NCI-H748 (cell line): ENCODE results near the gene SMYD5.
"Not testable (repeated sequence)": the region's sequence is repeated elsewhere in the genome, so short reads cannot be mapped to it uniquely, and the experiment has no call there.

ENCODE experiments used
- DNase-seq: peaks from one replicate; lab custom pipeline; 2025; ENCODE audit not compliant: unreplicated experiment; lab: John Stamatoyannopoulos, UW

The SMYD5 gene

DNA sequence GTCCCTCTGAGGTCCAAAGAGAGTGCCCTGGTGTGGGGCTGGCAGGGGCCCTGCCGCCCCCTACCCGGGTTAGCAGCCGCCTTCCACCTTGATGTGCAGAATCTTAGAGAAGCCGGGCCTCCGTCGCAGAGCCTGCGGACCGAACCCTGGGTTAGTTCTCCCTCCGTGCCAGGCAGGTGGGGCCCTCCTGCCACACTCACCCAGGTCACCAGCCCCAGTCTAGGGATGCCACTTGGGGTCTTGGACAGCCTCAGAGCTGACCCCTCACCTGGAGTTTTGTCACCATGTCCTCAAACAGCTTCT lies 44.8 kb downstream of the SMYD5 start:
- DNase-seq = no peak

DNA sequence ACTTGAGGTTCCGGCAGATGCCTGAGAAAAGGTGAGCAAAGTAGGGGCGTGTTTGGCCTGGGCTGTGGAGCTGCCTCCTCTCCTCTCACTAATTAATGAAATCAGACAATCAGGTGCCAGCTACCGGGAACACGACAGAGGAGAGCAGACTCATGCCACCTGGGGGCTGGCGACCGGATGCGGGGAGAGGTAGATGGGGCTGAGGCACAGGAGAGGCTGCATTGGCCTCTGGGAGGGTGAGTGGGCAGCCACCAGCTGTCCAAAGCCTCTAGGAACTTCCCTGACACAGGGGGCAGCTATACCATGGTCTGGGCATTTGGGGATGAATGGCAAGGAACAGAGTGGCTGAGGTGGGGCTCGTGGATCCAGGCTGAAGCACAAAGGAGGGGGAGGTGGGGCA lies 45.2 kb downstream of the SMYD5 start:
- DNase-seq = no peak

DNA sequence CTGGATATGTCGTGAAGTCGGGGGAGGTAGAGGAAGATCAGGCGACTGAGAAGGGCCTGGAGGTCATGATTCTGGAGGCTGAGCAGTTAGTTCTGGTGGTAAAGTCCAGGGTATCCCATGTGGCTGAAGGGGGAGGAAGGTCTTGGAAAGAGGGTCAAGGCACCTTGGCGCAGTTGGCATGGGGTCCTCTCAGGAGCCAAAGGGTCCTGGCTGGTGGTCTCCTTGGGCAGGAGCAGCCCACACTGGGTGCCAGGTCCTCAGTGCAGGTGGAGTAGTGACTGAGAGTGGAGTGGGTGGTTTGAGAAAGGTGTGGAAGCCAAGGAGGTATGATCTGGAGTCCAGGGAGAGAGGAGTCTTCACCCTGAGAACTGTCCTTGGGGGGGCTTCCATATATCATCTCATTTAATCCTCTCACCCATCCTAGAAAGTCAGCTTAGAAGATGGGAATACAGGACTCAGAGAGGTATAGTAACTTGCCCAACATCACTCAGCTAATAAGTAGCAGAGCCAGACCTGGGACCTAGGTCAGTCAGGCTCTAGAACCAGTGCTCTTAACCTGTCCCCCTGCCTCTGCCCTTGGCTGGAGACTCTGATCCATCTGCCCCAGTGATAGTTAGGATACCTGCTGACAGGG lies 45.8 kb downstream of the SMYD5 start:
- DNase-seq = no peak

DNA sequence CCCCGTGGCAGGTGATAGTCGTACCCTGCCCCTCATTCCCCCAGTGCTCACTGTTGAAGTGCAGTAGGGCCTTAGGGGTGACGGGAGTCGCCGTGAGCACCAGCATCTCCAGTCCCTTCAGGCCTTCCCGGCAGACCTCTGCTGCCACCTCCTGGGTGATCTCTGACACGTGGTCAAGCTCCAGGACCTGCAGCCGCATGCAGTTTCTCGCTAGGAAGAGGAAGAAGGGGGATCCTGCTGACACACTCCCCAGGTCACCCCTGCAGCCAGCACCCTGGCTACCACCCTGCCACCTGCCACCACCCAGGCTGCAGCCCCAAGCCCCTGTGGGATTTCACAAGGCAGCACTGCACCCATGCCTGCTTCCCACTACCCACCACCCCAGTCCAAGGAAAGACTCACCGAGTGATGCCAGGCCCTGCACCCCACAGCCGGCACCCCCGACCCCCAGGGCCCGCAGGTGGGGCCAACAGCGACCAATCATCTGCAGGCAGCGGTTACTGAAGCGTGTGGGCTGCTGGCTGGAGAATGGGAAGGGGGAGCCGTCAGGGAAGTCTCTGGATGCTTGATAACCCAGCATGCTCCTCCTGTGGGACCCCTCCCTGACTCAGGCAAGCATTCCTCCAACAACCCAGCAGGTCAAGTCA lies 46.4 kb downstream of the SMYD5 start:
- no peak for DNase-seq

DNA sequence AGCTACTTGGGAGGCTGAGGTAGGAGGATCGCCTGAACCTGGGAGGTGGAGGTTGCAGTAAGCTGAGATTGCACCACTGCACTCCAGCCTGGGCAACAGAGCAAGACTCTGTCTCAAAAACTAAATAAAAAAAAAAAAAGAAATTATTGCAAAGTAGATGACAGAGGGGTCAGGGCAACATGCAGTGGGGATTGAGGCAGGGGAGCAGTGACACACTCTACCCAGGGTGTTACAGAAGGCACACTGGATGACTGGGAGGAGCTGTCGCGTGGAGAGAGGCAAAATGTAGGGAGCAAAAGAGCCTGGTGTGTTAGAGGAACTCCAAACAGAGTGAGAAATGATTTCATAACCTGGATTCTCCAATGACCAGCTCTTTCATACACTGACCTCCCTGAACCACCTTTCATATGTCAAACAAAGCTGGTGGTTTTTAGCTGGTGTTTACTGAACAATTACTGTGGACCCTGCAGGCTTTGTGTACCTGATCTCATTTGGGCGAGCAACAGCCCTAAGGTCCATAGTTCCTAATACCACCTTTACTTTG lies 48.1 kb downstream of the SMYD5 start:
- no peak for DNase-seq

DNA sequence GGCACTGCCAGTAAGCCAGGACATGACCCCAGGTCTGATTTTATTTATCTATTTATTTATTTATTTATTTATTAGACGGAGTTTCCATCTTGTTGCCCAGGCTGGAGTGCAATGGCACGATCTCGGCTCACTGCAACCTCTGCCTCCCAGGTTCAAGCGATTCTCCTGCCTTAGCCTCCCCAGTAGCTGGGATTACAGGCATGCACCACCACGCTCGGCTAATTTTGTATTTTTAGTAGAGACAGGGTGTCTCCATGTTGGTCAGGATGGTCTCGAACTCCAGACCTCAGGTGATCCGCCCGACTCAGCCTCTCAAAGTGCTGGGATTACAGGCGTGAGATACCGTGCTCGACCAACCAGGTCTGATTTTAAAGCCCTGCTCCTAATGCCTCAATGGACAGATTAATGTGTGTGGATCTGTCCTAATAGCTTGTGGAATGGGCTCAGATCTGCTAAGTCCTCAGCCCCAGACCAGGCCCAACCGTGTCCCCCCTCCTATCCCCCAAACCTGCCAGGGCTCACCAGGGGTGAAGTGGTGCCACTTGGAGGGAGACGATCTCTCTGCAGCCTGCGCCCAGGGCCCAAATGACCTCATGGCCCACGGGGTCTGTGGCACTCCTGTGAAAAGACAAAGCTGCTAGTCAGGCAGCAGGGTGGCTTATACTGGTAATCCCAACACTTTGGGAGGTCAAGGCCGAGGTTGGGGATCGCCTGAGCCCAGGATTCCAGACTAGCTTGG lies 48.8 kb downstream of the SMYD5 start:
- DNase-seq = not testable (repeated sequence)

DNA sequence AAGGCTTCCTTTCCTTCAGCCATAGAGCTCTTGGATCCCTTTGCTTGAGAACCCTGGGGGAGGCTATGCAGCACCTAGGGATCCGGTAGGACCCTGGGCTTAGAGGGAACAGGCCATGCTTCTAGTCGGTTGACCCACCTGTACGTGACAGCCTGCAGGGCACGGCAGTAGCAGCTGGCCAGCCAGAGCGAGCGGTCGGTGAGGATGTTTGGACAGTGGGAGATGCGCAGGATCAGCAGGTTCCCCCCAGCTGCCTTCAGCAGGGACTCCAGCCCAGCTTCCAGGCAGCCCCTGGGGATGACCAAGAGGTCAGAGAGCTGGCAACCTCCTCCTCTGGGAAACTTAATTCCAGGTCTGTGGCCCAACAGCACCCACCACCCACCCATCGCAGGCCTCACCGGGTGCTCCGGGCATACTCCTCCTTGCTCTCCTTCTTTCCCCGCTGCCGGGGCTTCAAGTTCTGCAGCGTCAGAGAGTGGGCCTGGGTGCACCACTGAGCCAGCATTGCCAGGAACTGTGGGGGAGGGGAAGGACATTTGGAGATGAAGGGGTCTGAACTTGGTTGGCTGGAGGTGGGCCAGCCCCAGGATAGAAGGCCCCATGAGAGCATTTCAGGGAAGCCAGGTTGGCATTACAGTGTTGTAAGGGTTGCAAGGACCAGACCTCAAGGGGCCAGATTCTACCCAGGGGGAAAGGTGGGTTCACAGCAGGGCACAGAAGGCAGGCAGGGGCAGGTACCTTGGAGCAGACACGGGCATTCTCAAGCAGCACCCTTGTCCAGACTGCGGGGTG lies 49.7 kb downstream of the SMYD5 start:
- DNase-seq = no peak

DNA sequence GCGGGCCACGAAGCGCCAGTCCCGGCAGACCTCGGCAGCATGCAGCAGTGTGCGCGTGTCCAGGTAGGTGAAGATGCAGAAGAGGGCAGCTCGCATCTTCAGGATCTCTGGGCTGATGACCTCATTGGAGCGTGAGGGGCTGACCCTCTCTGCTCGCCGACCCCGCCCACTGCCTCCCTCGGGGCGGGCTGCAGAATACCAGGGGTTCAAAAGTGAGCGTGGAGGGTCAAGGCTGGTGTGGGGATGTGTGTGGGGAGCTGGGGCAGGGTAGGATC lies 50.2 kb downstream of the SMYD5 start:
- DNase-seq = no peak

DNA sequence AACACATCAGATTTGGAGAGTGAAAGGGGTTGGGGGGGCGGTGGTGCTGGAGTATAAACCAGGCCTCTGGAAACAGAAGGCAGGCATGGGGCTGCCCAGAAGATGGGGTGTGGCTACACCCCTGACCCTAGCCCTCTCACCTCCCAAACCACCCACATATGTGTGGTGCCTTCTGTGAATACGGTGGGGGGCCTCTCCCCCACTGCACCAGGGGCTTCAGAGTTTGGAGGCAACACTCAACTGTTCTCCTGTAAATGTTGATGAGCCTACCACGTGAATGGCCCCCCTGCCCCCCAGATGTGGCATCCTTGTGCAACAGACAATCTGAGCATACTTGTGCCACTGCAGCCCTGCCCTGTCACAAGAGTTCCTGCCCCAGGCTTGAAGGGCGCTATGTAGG lies 50.7 kb downstream of the SMYD5 start:
- DNase-seq = no peak

DNA sequence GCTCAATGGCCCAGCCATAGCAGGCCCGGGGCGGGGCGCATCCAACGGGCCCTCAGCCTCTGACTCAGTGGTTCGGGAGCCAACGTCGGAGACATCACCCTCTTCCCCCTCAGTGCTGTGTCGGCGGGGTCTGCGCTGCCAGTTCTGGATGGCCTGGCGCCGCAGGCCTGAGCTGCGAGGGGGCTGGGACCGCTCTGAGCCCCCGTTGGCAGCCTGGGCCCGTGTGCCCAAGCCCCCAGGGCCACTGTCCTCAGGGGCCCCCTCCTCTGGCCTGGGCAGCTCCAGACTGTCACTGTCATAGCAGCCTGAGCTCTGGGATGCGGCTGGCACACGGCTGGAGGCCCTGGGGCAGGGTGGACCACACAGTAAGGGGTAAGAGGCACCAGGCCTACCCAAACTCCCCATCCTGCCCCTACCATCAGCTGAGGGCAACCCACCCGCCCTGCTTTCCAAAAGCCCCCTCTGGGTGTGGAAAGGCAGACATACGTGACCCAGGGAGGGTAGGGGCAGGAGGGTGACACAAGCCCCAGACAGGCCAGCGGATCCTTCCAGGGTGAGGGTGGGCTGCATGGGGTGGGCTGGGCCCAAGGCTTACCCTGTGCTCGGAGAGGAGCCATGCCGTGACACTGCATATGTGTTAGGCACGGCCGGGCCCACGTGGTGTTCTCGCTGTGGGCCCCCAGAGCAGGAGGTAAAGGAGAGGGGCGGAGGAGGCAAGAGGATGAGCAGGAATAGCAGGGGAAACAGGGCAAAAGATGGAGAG lies 51.4 kb downstream of the SMYD5 start:
- no peak for DNase-seq

DNA sequence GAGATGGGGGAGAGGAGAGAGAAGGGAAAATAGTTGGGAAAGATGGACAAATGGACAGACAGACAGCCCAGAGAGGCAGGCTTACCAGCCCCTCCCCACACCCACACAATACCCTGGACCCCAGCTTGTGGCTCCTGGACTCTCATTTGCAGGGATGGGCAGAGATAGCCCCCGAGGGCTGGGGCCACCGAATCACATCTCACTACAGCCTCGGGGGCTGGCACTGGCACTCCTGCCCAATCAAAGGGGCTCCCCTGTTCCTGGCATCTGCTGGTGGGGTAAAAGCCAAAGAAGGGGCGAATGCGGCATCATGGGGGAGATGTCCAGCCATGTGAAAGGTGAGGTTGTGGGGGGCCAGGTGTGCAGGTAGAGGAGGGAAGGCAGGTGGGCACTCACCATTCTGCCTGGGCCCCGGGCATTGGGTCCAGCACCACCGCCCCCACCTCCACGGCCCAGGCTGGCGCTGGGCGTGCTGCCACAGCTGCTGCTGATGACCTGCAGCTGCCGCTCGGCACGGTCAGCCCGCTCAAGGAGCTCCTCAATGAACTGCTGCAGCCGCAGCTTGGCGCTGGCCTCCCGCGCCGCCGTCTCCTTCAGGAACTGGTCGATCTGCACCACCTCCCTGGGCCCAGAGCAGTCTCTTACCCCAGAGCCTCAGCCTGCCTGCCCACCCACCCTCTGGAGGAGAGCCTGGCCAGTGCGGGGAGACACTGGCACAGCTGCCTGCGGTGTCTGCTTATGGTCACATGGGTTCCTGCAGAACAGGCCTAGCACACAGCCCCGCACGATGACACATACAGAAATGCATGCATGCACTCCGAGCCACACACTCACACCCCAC lies 52.2 kb downstream of the SMYD5 start:
- DNase-seq = no peak

DNA sequence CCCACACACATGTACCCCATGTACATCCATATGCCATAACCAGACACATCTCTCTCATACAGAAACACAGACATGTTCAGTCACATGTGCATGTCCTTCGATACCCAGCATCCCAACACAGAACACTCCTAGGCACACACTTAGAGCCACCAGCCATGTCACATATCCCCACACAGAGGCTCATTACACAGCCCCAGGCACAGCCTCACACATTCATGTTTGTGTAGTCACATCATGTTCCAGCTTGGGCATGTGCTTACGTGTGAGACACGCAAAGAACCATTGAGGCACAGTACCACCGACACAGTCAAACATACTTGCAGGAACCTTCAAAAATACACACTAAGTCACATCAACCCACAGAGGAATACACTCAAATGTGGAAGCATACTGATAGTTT lies 53.0 kb downstream of the SMYD5 start:
- DNase-seq = no peak

DNA sequence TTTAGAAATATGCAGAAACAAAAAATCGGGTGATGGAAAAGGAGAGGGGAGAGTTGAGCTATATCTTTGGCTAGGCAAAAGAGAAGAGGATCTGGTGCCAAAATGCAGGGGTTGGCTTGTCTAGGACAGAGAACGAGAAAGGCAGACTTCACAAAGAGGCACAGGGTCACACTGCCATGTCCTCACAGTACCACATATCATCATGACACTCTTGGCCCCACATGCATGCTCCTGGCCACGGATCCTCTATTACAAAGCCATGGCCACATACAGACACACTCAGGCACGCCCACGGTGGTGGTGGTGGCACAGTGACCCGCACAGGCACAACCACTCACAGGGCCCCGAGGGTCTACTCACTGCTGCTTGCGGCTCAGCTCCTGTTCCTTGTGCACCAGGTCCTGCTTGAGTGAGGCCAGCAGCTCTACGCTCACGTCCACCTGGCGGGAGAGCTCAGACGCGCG lies 54.4 kb downstream of the SMYD5 start:
- DNase-seq = no peak

DNA sequence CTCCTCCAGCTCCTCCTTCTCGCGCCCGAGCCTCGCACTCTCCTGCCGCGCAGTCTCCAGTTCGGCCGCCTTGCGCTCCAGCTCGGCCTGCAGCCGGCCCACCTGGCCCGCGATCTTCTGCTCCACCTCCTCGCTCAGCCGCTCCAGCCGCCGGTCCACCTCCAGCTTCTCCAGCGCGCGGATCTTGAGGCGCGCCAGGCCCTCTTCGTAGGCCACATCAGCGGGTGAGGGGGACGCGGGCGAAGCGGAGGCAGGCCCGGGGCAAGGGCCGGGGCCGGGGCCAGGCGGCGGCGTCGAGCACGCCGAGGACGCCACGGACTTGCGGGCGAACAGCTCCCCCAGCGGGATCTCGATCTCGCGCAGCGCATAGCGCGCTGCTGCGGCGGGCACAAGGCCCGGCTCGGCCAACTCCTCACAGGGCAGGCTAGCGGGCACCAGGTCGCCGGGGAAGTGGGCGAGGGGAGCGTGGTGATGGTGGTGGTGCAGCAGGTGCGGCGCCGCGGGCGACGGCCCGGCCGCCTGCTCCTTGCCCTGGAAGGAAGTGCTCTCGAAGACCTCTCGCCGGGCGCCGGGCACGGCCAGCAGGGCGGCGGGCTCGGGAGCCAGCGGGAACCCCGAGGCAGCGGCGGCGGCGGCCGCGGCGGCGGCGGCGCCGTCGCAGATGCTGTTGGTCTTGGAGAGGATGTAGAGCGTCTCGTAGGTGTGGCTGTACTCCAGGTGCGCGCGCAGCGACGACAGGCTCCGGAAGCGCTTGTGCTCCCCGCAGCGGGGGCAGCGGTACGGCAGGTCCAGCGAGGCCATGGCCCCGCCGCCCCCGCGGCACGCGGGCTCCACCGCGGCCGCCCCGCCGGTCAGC lies 55.0 kb downstream of the SMYD5 start:
- peak; percentile 88 for DNase-seq

DNA sequence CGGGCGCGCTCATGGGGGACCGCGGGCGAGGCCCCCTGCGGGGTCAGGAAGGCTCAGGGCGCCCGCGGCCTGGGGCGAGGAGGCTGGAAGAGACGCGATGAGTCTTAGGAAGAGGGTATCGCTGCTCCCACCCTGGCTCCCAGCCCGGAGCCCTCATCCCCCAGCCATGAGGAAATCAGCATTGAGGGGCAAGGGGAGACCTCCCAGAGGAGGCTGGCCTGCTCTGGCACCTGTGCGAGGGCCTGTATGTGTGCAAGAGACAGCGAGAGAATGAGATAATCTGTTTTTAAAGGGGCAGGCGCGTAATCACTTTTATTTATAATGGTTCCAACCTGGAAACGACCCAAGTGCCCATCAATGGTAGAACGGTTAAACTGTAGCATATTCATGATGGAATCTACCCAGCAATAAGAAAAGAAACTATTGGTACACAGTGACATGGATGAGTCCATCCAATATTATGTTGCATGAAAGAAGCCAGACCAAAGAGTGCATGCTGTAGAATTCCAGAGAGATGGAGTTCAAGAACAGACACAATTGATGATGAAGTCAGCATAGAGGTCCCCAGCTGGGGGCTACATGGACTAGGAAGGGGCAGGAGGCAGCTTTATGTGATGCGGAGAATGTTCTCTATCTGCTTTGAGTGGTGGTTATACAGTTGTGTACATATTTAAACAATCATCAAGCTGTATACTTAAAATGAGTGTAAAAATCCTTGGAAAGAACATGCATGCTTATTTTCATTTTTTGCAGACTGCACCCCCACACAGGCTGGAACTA lies 55.8 kb downstream of the SMYD5 start:
- peak; percentile 45 for DNase-seq

DNA sequence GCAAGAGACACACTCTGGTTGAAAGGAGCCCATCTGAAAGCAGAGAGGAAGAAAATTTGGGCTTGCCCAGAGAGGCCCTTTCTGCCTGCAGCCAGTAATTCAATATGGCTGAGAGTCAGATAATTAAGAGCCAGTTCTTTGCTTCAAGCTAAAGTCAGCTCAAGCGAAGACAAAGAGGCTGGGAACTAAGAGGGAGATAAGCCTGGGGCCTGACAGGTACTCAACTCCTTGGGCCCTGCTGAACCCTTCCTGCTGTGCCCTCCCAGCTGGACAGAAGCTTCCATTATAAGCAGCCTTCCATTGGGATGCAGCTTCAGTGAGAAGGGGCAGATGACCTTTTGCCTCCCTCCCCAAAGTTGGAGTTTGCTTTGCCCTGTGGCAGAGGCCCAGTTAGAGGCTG lies 58.2 kb downstream of the SMYD5 start:
- no peak for DNase-seq
